Measurements from ENCODE around the gene HIVEP3.

DNA sequence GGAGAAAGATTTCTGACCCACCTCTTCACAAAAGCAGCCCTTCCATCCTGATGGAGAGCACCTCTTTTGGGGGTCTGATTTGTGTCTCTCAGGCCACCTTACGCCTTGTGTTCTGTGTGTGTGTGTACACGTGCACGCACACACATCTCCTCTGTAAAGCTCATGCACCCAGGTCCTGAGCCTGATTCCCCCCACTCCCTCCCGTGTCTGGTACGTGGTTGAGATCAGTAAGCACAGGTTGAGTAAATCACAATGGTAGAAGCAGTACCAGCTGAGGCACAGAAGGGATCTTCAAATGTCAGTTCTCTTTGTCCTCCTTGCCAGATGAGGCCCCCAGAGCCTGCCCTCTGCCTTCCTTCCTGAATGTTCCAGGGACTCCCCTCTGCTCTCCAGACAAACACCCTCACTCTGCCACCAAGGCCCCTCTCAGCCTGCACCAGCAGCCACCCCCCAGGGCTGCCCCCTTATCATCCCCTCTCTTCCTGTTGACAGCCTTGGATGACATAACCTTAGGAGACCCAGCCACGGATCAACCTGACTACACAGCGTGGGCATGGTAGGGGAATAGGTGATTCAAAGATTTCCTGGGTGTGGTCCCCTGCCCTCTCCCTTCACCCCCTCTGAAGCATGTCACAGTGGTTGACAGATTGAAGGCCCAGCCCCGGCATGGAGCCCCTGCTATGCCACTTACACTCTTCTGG is 112.8 kb downstream of the HIVEP3 start:
- TF ChIP-seq YY1 (IDR thresholded peaks at IDR 0.05; ENCODE audit: insufficient read depth, insufficient read length) (no peak), ZNF274 (IDR thresholded peaks at IDR 0.05; ENCODE audit: low read depth, low read length) (no peak), SUZ12 (IDR thresholded peaks at IDR 0.05; ENCODE audit: extremely low read depth, insufficient read depth, insufficient read length) (no peak)
